ENCODE measurements around the gene NHEJ1. TPM values are rescaled to one million over a fixed set of nuclear protein-coding genes. Genes with fewer than 3 reads are reported as not detected.

Gene NHEJ1
- total RNA-seq, 1 donor from 2014 or later = 13.1 TPM

DNA sequence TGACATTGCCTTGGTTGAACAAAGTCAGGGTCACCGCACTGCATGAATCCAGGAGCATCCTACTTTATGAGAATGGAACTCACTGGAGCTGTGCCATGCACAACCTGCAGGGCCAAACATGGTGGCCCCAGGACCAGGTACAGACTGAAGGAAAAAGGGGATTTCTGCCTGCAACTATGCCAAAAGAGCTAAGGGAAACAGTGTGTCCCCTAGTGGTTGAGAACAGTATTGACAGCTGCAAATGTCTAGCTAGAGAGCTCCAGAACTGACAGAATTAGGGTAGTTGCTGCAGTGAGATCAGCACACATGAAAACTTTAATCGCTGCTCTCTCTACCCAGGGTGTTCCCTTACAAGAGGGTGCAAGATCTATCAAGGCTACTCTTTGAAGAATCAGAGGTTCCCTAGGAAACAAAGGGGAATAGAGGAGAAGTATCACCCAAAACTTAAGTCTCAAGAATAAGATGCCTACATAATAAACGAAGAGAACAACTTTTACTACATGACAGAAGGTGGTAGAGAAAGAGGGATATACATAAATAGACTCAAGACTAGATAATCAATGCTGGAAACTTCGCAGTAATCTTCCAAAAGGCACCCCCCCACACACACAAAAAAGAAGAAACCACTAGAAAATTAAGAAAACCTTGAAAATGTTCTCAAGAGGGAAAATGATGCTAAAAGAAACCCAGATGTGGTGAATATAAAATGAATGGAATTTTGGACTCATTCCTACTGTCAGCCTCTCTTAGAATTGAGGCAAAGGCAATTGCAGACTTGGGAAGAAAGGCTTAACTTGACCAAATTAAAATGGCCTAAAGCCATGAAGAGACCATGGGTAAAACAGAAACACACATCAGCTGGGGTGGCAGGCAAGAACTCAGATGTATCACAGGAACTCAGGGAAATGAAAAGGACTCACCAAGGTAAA lies 56.2 kb downstream of the NHEJ1 start:
- DNase-seq (ENCODE audit: low read depth) = no peak
- TF ChIP-seq, protein P1, sequence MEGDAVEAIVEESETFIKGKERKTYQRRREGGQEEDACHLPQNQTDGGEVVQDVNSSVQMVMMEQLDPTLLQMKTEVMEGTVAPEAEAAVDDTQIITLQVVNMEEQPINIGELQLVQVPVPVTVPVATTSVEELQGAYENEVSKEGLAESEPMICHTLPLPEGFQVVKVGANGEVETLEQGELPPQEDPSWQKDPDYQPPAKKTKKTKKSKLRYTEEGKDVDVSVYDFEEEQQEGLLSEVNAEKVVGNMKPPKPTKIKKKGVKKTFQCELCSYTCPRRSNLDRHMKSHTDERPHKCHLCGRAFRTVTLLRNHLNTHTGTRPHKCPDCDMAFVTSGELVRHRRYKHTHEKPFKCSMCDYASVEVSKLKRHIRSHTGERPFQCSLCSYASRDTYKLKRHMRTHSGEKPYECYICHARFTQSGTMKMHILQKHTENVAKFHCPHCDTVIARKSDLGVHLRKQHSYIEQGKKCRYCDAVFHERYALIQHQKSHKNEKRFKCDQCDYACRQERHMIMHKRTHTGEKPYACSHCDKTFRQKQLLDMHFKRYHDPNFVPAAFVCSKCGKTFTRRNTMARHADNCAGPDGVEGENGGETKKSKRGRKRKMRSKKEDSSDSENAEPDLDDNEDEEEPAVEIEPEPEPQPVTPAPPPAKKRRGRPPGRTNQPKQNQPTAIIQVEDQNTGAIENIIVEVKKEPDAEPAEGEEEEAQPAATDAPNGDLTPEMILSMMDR (conservative IDR thresholded peaks at IDR 0.05; ENCODE audit: low read depth, low read length) = peak; percentile 93
- no peak overlapping the region for H3K4me3 ChIP-seq (ENCODE audit: low read depth, low read length)

DNA sequence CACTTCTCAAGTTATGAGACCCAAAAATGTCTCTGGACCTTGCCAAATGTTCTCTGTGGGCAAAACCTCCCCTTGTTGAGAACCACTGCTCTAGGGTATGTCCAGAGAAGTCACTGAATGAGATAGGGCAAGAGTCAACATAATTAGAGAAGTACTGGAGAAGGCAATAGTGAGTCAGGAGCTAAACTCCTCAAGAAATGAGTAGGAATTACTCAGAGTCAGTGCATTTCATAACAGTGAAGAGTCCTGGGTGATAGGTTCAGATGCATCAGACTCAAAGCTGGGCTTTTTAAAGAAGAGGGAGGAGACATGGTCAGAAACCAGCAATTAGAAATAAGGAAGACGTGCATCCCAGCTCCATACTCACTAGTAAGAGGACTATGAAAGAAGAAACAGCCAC lies 61.3 kb downstream of the NHEJ1 start:
- TF ChIP-seq, protein P1 (conservative IDR thresholded peaks at IDR 0.05; ENCODE audit: low read depth, low read length) = no peak
- DNase-seq (ENCODE audit: low read depth) = no peak

DNA sequence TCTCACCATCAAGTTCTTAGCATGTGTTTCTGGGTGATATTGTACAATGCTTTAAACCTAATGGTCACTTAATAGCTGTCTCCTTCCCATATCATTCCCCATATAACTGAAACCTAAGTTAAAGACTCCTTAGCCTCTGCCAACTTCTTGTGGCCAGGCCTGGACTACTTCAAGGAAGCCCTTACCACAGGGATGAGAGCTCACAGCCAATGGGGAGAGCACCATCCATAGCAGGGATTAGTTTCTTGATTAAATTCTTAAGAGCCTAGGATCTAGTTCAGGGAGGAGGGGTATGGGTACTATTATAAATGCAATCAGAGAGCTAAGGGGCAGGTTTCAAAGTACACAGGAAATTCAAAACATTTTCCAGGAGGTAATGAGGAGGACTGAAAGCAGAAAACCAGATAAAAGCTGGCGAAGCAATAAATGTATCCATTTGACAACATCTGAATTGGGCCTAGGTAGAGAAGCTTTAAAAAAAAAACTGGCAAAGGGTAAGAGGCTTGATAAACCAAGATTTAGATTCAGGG lies 65.1 kb downstream of the NHEJ1 start:
- no peak overlapping the region for H3K4me3 ChIP-seq (ENCODE audit: low read depth, low read length)
- DNase-seq (ENCODE audit: low read depth) = no peak
- TF ChIP-seq, protein P1 (conservative IDR thresholded peaks at IDR 0.05; ENCODE audit: low read depth, low read length) = no peak

More for the DNA sequence above, 61.3 kb downstream of the NHEJ1 start:
- no peak overlapping the region for H3K4me3 ChIP-seq (ENCODE audit: low read depth, low read length)

DNA sequence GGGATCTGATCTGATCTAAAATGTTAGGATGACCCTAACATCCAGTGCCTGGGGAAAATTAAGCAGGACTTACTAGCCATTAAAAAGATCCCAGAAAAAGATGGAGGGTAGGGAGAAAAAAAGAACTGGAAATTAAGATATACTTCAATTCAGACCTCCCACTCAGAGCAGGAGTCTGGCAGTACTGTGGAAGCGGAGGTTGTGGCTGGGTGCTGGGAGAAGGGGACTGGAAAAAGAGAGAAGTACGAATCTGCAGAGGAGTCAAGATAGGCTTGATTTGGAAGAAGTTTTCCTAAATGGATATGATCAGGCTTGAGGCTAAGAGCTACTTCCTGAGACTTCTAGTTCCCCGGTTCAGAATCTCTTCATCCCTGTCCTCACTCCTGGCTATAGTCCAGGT lies 66.4 kb downstream of the NHEJ1 start:
- no peak for DNase-seq (ENCODE audit: low read depth)
- H3K4me3 ChIP-seq (ENCODE audit: low read depth, low read length) = no peak overlapping the region
- TF ChIP-seq, protein P1 (conservative IDR thresholded peaks at IDR 0.05; ENCODE audit: low read depth, low read length) = no peak

DNA sequence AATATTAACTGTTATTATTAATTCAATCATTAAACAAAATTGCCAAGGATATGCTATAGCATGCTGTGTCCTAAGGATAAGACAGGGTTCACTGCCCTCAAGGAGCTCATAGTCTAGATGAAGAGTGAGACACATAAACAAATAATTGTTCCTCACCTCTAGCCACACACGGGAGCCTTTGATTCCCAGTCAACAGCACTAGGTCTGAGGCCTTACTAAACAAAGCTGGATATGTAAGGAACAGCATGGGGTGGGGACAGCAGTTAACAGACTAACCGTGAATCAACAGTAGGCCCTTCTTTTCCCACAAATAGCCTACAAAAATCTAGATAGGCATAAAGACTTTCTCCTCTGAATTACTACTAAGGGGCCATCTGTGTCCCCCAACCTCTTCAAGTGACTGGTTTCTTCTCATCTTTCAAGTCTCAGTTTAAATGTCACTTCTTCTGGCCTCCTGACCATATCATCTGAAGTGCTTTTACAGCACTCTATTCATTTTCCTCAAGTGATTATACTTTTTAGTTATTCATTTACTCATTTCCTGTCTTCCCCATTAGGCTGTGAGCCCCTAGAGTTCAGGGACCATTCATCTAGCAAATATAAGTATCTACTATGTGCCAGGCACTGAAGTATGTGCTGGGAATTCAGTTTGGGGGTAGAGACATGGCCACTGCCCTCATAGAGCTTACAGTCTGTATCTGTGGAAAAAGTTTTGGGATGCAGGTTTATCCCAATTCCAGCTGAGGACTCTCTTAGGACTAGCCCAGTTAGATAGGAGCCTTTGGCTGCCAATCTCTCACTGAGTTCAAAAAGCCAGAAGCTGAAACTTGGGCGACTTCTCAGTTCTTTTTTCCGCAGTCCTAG lies 69.9 kb downstream of the NHEJ1 start:
- TF ChIP-seq, protein P1 (conservative IDR thresholded peaks at IDR 0.05; ENCODE audit: low read depth, low read length) = no peak
- DNase-seq (ENCODE audit: low read depth) = no peak

DNA sequence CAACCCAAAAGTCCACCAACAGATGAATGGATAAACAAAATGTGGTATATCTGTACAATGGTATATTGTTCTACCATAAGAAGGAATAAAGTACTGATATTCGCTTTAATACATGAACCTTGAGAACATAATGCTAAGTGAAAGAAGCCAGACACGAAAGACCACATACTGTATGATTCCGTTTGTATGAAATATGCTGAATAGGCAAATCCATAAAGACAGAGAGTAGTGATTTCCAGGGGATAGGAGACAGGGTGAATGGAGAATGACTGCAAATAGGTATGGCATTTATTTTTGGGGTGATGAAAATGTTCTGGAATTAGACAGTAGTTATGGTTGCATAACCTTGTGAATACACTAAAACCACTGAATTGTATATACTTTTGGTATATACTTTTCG lies 71.3 kb downstream of the NHEJ1 start:
- no peak for DNase-seq (ENCODE audit: low read depth)
- TF ChIP-seq, protein P1 (conservative IDR thresholded peaks at IDR 0.05; ENCODE audit: low read depth, low read length) = no peak
- H3K4me3 ChIP-seq (ENCODE audit: low read depth, low read length) = no peak overlapping the region

More for the DNA sequence above, 69.9 kb downstream of the NHEJ1 start:
- H3K4me3 ChIP-seq (ENCODE audit: low read depth, low read length) = no peak overlapping the region

All from epithelial cell of proximal tubule (primary cell).